Neural cell (in vitro differentiated cells): Measurements from ENCODE around the gene ANKS1A. TPM values are rescaled to one million over a fixed set of nuclear protein-coding genes. Genes with fewer than 3 reads are reported as not detected.

ENCODE experiments used
- H2AFZ ChIP-seq: fragments of 200-600, 300-800 bp; sonication (generic), shearing (Covaris generic); 2 replicates; pipeline ENCODE4 v1.6.0; 2014; ENCODE audit warnings: low read depth, mild to moderate bottlenecking, antibody characterized with exemption, low read length, moderate library complexity
- H3F3A ChIP-seq: fragments of 200-600 bp; shearing (Covaris generic); 2 replicates; pipeline ENCODE4 v1.6.1; 2016; ENCODE audit warnings: mild to moderate bottlenecking, moderate library complexity, mixed read lengths, antibody characterized with exemption, low read length; ENCODE audit not compliant: insufficient read depth, poor library complexity, severe bottlenecking
- H3K27ac ChIP-seq: fragments of 200-600, 300-800 bp; sonication (generic), shearing (Covaris generic); 2 replicates; pipeline ENCODE4 v1.5.1; 2014; ENCODE audit warnings: mild to moderate bottlenecking, low read length, moderate library complexity
- H3K27me3 ChIP-seq: fragments of 300-800, 200-600 bp; sonication (generic), shearing (Covaris generic); 2 replicates; pipeline ENCODE4 v1.6.0; 2014; ENCODE audit warnings: mild to moderate bottlenecking, low read depth, low read length, moderate library complexity; ENCODE audit not compliant: insufficient read depth
- H3K36me3 ChIP-seq: fragments of 300-800, 200-600 bp; sonication (generic), shearing (Covaris generic); 2 replicates; pipeline ENCODE4 v1.5.1; 2014; ENCODE audit warnings: mild to moderate bottlenecking, antibody characterized with exemption, low read length, moderate library complexity; ENCODE audit not compliant: insufficient read depth
- H3K4me2 ChIP-seq: fragments of 300-800, 200-600 bp; sonication (generic), shearing (Covaris generic); 2 replicates; pipeline ENCODE4 v1.6.0; 2014; ENCODE audit warnings: mild to moderate bottlenecking, low read length
- H3K4me3 ChIP-seq: fragments of 300-800, 200-600 bp; sonication (generic), shearing (Covaris generic); 2 replicates; pipeline ENCODE4 v1.5.1; 2014; ENCODE audit warnings: mild to moderate bottlenecking, low read length, moderate library complexity
- H3K79me2 ChIP-seq: fragments of 200-600 bp; shearing (Covaris generic); replicated peaks from 2 replicates; pipeline ENCODE4 v1.6.0; 2014; ENCODE audit warnings: mild to moderate bottlenecking, low read length, moderate library complexity; ENCODE audit not compliant: insufficient read depth
- H3K9ac ChIP-seq: fragments of 300-800, 200-600 bp; sonication (generic), shearing (Covaris generic); 2 replicates; pipeline ENCODE4 v1.6.1; 2016; ENCODE audit warnings: mild to moderate bottlenecking, low read length, mixed read lengths
- H3K9me2 ChIP-seq: fragments of 200-600 bp; shearing (Covaris generic); 2 replicates; pipeline ENCODE4 v1.6.1; 2016; ENCODE audit warnings: mild to moderate bottlenecking, low read length, mixed read lengths; ENCODE audit not compliant: insufficient read depth
- H3K9me3 ChIP-seq: fragments of 200-600, 300-800 bp; sonication (generic), shearing (Covaris generic); 2 replicates; pipeline ENCODE4 v1.6.1; 2016; ENCODE audit warnings: mild to moderate bottlenecking, mixed run types, low read length, moderate library complexity, mixed read lengths
- H4K20me1 ChIP-seq: fragments of 200-600 bp; shearing (Covaris generic); 2 replicates; pipeline ENCODE4 v1.6.1; 2016; ENCODE audit warnings: mild to moderate bottlenecking, mixed run types; ENCODE audit not compliant: insufficient read depth
- EP300 ChIP-seq: fragments of 450-650 bp; conservative IDR thresholded peaks from 2 replicates; pipeline ENCODE4 v1.6.1; 2014; ENCODE audit warnings: antibody characterized with exemption, mild to moderate bottlenecking, moderate library complexity; ENCODE audit not compliant: poor library complexity, severe bottlenecking
- EZH2 ChIP-seq: fragments of 200-600, 300-800 bp; shearing (Covaris generic), sonication (generic); IDR thresholded peaks from 2 replicates; pipeline ENCODE4 v1.6.1; 2014; ENCODE audit warnings: antibody characterized with exemption, low read length, borderline replicate concordance, mild to moderate bottlenecking; ENCODE audit not compliant: insufficient read depth, poor library complexity, severe bottlenecking
- MXI1 ChIP-seq: fragments of 450-650 bp; conservative IDR thresholded peaks from 2 replicates; pipeline ENCODE4 v1.6.1; 2014; ENCODE audit warnings: antibody characterized with exemption, mild to moderate bottlenecking; ENCODE audit not compliant: poor library complexity, severe bottlenecking
- POLR2AphosphoS5 ChIP-seq: IDR thresholded peaks from 2 replicates; pipeline ENCODE4 v1.6.1; 2012
- RAD21 ChIP-seq: fragments of 450-650 bp; conservative IDR thresholded peaks from 2 replicates; pipeline ENCODE4 v1.6.1; 2014; ENCODE audit warnings: antibody characterized with exemption, mild to moderate bottlenecking, moderate library complexity
- SMC3 ChIP-seq: fragments of 450-650 bp; conservative IDR thresholded peaks from 2 replicates; pipeline ENCODE4 v1.6.1; 2014; ENCODE audit warnings: antibody characterized with exemption, mild to moderate bottlenecking, moderate library complexity; ENCODE audit not compliant: poor library complexity
- TAF1 ChIP-seq: IDR thresholded peaks from 2 replicates; pipeline ENCODE4 v1.6.1; 2012; ENCODE audit warnings: low read depth
- polyA plus RNA-seq: library from polyadenylated mRNA; depleted of rRNA; stranded (reverse); fragments of >200 nt; gene quantifications from 2 replicates; pipeline ENCODE4 v1.2.3, GENCODE V29; 2014
- TF ChIP-seq, protein P1 (sequence below): fragments of 450-650 bp; IDR thresholded peaks from 2 replicates; pipeline ENCODE4 v1.5.1; 2014; ENCODE audit warnings: antibody characterized with exemption, mild to moderate bottlenecking, moderate library complexity; ENCODE audit not compliant: poor library complexity, severe bottlenecking
- TF ChIP-seq, protein P2 (sequence below): IDR thresholded peaks from 2 replicates; pipeline ENCODE4 v1.6.1; 2012; ENCODE audit warnings: borderline replicate concordance

Gene ANKS1A
- polyA plus RNA-seq, 1 donor from 2014 or later, result 22.6 TPM

DNA sequence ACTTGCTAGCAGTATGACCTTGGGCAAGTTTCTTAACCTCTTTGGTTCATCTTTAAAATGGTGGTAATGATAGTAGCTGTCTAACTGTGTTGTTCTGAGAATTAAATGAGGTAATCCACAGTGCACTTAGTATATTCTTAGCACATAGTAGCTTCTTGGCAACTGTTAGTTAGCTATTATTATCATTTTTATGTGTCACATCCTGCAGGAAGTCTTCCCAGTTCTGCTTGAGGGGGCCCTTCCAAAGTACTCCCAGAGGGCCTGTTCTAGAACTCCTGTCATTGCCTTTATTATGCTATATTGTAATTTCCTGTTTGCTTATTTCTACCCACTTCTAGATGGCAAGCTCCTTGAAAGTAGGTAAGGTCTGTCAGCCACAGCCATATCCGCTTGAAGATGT is 30.6 kb downstream of the ANKS1A start:
- Histone ChIP-seq H3K27ac (no peak overlapping the region), H4K20me1 (no peaks in the 10 kb centered on the region), H2AFZ (no peak overlapping the region), H3K9me3 (no peaks in the 10 kb centered on the region), H3K27me3 (no peaks in the 10 kb centered on the region), H3K9me2 (no peaks in the 10 kb centered on the region), H3K4me3 (no peak overlapping the region), H3K4me2 (no peak overlapping the region), H3K9ac (no peak overlapping the region), H3K36me3 (peaks cover 8% of the 10 kb centered on the region), H3K79me2 (no peaks in the 10 kb centered on the region), H3F3A (no peaks in the 10 kb centered on the region)
- TF ChIP-seq, protein P1, sequence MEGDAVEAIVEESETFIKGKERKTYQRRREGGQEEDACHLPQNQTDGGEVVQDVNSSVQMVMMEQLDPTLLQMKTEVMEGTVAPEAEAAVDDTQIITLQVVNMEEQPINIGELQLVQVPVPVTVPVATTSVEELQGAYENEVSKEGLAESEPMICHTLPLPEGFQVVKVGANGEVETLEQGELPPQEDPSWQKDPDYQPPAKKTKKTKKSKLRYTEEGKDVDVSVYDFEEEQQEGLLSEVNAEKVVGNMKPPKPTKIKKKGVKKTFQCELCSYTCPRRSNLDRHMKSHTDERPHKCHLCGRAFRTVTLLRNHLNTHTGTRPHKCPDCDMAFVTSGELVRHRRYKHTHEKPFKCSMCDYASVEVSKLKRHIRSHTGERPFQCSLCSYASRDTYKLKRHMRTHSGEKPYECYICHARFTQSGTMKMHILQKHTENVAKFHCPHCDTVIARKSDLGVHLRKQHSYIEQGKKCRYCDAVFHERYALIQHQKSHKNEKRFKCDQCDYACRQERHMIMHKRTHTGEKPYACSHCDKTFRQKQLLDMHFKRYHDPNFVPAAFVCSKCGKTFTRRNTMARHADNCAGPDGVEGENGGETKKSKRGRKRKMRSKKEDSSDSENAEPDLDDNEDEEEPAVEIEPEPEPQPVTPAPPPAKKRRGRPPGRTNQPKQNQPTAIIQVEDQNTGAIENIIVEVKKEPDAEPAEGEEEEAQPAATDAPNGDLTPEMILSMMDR, result no peak
- TF ChIP-seq EZH2, result no peak
- no peak for TF ChIP-seq SMC3
- no peak for TF ChIP-seq TAF1
- TF ChIP-seq, protein P2, sequence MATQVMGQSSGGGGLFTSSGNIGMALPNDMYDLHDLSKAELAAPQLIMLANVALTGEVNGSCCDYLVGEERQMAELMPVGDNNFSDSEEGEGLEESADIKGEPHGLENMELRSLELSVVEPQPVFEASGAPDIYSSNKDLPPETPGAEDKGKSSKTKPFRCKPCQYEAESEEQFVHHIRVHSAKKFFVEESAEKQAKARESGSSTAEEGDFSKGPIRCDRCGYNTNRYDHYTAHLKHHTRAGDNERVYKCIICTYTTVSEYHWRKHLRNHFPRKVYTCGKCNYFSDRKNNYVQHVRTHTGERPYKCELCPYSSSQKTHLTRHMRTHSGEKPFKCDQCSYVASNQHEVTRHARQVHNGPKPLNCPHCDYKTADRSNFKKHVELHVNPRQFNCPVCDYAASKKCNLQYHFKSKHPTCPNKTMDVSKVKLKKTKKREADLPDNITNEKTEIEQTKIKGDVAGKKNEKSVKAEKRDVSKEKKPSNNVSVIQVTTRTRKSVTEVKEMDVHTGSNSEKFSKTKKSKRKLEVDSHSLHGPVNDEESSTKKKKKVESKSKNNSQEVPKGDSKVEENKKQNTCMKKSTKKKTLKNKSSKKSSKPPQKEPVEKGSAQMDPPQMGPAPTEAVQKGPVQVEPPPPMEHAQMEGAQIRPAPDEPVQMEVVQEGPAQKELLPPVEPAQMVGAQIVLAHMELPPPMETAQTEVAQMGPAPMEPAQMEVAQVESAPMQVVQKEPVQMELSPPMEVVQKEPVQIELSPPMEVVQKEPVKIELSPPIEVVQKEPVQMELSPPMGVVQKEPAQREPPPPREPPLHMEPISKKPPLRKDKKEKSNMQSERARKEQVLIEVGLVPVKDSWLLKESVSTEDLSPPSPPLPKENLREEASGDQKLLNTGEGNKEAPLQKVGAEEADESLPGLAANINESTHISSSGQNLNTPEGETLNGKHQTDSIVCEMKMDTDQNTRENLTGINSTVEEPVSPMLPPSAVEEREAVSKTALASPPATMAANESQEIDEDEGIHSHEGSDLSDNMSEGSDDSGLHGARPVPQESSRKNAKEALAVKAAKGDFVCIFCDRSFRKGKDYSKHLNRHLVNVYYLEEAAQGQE, result no peak

GRCh38 chr6:34920097-34920496 is 31.0 kb downstream of the ANKS1A start:
- H3K9me2 ChIP-seq, result no peaks in the 10 kb centered on the region
- H2AFZ ChIP-seq, result no peak overlapping the region
- no peak overlapping the region for H3K4me3 ChIP-seq
- H4K20me1 ChIP-seq, result no peaks in the 10 kb centered on the region
- no peak overlapping the region for H3K9ac ChIP-seq
- no peak overlapping the region for H3K27ac ChIP-seq
- TF ChIP-seq POLR2AphosphoS5 (no peak), EP300 (no peak), TAF1 (no peak), MXI1 (no peak), EZH2 (no peak), SMC3 (no peak), RAD21 (no peak)
- TF ChIP-seq, protein P1, result no peak
- TF ChIP-seq, protein P2, result no peak
- no peaks in the 10 kb centered on the region for H3K27me3 ChIP-seq
- H3K79me2 ChIP-seq, result no peaks in the 10 kb centered on the region
- H3K4me2 ChIP-seq, result no peak overlapping the region
- no peaks in the 10 kb centered on the region for H3F3A ChIP-seq
- H3K9me3 ChIP-seq, result no peaks in the 10 kb centered on the region
- peaks cover 8% of the 10 kb centered on the region for H3K36me3 ChIP-seq
